ENCODE results near the gene PTTG1IP. TPM values are rescaled to one million over a fixed set of nuclear protein-coding genes. Genes with fewer than 3 reads are reported as not detected.

PTTG1IP gene
- total and polyA plus RNA-seq, 2 donors (not counting 1 experiment from before 2014, with no cell fraction given) = 229 to 240 TPM

GRCh38 chr21:44848821-44849521 is 24.5 kb downstream of the PTTG1IP start:
- Histone ChIP-seq H4K20me1 (ENCODE audit: control insufficient read depth, extremely low read depth, insufficient read depth, low read length) (no peaks in the 10 kb centered on the region), H3K4me3 (replicated peaks in 1 of 4; ENCODE audit: control extremely low read depth in 1 of 4, insufficient read depth in 1 of 4, low read depth in 3 of 4, low read length in 4 of 4) (no peak overlapping the region), H3K4me1 (ENCODE audit: control insufficient read depth, extremely low read depth, insufficient read depth, low read length) (peaks cover 13% of the 10 kb centered on the region), H3K9ac (ENCODE audit: insufficient read depth, low read length) (no peak overlapping the region), H3K36me3 (ENCODE audit: control insufficient read depth, insufficient read depth, low read length) (peaks cover 25% of the 10 kb centered on the region), H3K4me2 (ENCODE audit: extremely low read depth, insufficient read depth, low read length) (no peak overlapping the region), H3K27ac (ENCODE audit: insufficient read depth, low read length) (no peak overlapping the region), H3K27me3 (ENCODE audit: control insufficient read depth, insufficient read depth, low read length) (no peaks in the 10 kb centered on the region), H3K9me3 (ENCODE audit: control insufficient read depth, insufficient read depth, low read depth, low read length) (no peaks in the 10 kb centered on the region), H3K79me2 (ENCODE audit: control insufficient read depth, insufficient read depth, low read length) (peaks cover 5% of the 10 kb centered on the region), H2AFZ (ENCODE audit: low read length) (no peak overlapping the region)
- TF ChIP-seq EZH2 (IDR thresholded peaks at IDR 0.05; ENCODE audit: low read length, missing control alignments) = no peak
- no peak for TF ChIP-seq CTCF (conservative IDR thresholded peaks at IDR 0.05 in 1 of 2, IDR thresholded peaks at IDR 0.05 in 1 of 2; ENCODE audit: low read depth in 1 of 2, low read length in 2 of 2)
- DNase-seq (ENCODE audit: low read depth in 2 of 2) = no peak

- H3K27ac ChIP-seq (ENCODE audit: insufficient read depth, low read length) = no peak overlapping the region
- peaks cover 13% of the 10 kb centered on the region for H3K4me1 ChIP-seq (ENCODE audit: control insufficient read depth, extremely low read depth, insufficient read depth, low read length)
- H3K27me3 ChIP-seq (ENCODE audit: control insufficient read depth, insufficient read depth, low read length) = peaks cover 3% of the 10 kb centered on the region
- H4K20me1 ChIP-seq (ENCODE audit: control insufficient read depth, extremely low read depth, insufficient read depth, low read length) = no peaks in the 10 kb centered on the region
- no peaks in the 10 kb centered on the region for H3K9me3 ChIP-seq (ENCODE audit: control insufficient read depth, insufficient read depth, low read depth, low read length)
- no peak for DNase-seq (ENCODE audit: low read depth in 2 of 2)
- no peak overlapping the region for H3K4me2 ChIP-seq (ENCODE audit: extremely low read depth, insufficient read depth, low read length)
- no peaks in the 10 kb centered on the region for H3K79me2 ChIP-seq (ENCODE audit: control insufficient read depth, insufficient read depth, low read length)
- H3K36me3 ChIP-seq (ENCODE audit: control insufficient read depth, insufficient read depth, low read length) = peaks cover 19% of the 10 kb centered on the region
- no peak overlapping the region for H3K9ac ChIP-seq (ENCODE audit: insufficient read depth, low read length)
- TF ChIP-seq EZH2 (IDR thresholded peaks at IDR 0.05; ENCODE audit: low read length, missing control alignments) (no peak), CTCF (conservative IDR thresholded peaks at IDR 0.05 in 1 of 2, IDR thresholded peaks at IDR 0.05 in 1 of 2; ENCODE audit: low read depth in 1 of 2, low read length in 2 of 2) (no peak)
- no peak overlapping the region for H2AFZ ChIP-seq (ENCODE audit: low read length)
- no peak overlapping the region for H3K4me3 ChIP-seq (replicated peaks in 1 of 4; ENCODE audit: control extremely low read depth in 1 of 4, insufficient read depth in 1 of 4, low read depth in 3 of 4, low read length in 4 of 4)
Observed at GRCh38 chr21:44847261-44848056, 26.0 kb downstream of the PTTG1IP start.

- H3K4me2 ChIP-seq (ENCODE audit: extremely low read depth, insufficient read depth, low read length) = peak overlapping the region; percentile 81
- no peaks in the 10 kb centered on the region for H3K9me3 ChIP-seq (ENCODE audit: control insufficient read depth, insufficient read depth, low read depth, low read length)
- H2AFZ ChIP-seq (ENCODE audit: low read length) = no peak overlapping the region
- H3K36me3 ChIP-seq (ENCODE audit: control insufficient read depth, insufficient read depth, low read length) = peaks cover 19% of the 10 kb centered on the region
- peak overlapping the region in 2 of 4 experiments; percentile 6 to 56 for H3K4me3 ChIP-seq (replicated peaks in 1 of 4; ENCODE audit: control extremely low read depth in 1 of 4, insufficient read depth in 1 of 4, low read depth in 3 of 4, low read length in 4 of 4)
- no peak overlapping the region for H3K27ac ChIP-seq (ENCODE audit: insufficient read depth, low read length)
- H3K79me2 ChIP-seq (ENCODE audit: control insufficient read depth, insufficient read depth, low read length) = no peaks in the 10 kb centered on the region
- no peak for TF ChIP-seq CTCF (conservative IDR thresholded peaks at IDR 0.05 in 1 of 2, IDR thresholded peaks at IDR 0.05 in 1 of 2; ENCODE audit: low read depth in 1 of 2, low read length in 2 of 2)
- TF ChIP-seq EZH2 (IDR thresholded peaks at IDR 0.05; ENCODE audit: low read length, missing control alignments) = no peak
- peaks cover 13% of the 10 kb centered on the region for H3K4me1 ChIP-seq (ENCODE audit: control insufficient read depth, extremely low read depth, insufficient read depth, low read length)
- no peak overlapping the region for H3K9ac ChIP-seq (ENCODE audit: insufficient read depth, low read length)
- DNase-seq (ENCODE audit: low read depth in 2 of 2) = peak in 1 of 2 donors; percentile 64
- H4K20me1 ChIP-seq (ENCODE audit: control insufficient read depth, extremely low read depth, insufficient read depth, low read length) = no peaks in the 10 kb centered on the region
- H3K27me3 ChIP-seq (ENCODE audit: control insufficient read depth, insufficient read depth, low read length) = peaks cover 3% of the 10 kb centered on the region
Observed at GRCh38 chr21:44846485-44847260, 26.8 kb downstream of the PTTG1IP start.
